HG03097 (cell line): Measurements from ENCODE around the gene SLC30A9.

Experiments used
- ATAC-seq: cut with Tn5 transposase; IDR thresholded peaks from one replicate; pipeline ENCODE4 v1.9.1; 2021; ENCODE audit not compliant: unreplicated experiment, low FRiP score

SLC30A9 gene

DNA sequence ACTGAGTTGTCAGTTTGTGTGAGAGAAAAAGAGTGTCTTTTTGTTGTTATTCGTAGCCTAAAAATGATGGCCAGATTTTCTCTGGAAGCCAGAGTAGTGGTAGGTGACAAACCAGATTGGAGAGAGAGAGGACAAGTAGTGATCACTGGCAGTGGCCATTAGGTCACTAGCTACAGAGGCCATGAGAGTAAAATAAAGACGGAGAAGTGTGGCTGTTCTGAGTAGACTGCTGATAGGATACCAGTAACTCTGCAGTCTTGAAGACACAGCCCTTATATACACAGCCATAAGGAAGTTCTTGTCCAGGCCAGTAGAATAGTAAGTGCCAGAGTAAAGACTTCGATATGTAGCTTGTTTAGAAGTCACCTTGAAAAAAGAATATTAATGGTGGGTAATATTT is 7.7 kb downstream of the SLC30A9 start:
- no peak for ATAC-seq

- no peak for ATAC-seq
Measured at GRCh38 chr4:41999321-41999720, 9.0 kb downstream of the SLC30A9 start.

GRCh38 chr4:42008011-42008786 is 17.9 kb downstream of the SLC30A9 start:
- ATAC-seq, result no peak

- ATAC-seq, result no peak
Measured at GRCh38 chr4:42015438-42015837, 25.1 kb downstream of the SLC30A9 start.

DNA sequence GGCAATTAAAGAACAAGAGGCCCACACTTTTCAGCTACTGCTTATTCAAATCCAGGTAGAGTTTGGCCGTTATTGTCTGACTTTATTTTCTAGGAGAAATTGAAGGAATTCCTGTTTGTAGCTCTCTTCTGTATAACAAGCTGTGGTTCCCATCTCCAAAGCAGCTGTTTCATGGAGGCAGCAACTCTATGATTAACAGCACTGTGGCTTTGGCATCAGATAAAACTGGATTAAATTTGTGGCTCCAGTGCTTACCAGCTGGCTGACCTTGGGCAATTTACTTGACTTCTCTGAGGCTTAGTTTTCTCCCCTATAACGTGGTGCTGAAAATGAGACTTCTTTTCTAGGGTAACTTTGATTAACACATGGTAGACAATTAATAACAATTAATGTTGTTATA is 28.1 kb downstream of the SLC30A9 start:
- ATAC-seq, result no peak

GRCh38 chr4:42048394-42048793 is 58.1 kb downstream of the SLC30A9 start:
- no peak for ATAC-seq

- no peak for ATAC-seq
Measured at GRCh38 chr4:42050516-42051249, 60.4 kb downstream of the SLC30A9 start.

DNA sequence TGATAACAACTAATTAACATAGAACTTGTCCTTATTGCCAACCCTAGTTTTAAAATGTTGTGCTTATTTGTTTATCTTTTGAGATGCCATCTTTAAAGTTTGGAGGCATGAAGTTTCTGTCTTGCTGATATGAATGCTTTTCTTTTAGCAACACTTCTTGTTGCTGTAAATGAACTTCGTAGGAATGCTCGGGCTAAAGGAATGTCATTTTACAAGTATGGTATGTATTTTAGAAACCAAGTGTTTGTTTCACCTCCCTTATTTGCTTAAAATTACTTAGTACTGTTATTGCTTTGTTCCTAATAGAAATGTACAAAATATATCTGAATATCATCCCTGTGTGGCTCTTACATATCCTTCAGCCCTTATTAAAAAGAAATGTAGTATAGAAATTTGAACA is 76.1 kb downstream of the SLC30A9 start:
- no peak for ATAC-seq

DNA sequence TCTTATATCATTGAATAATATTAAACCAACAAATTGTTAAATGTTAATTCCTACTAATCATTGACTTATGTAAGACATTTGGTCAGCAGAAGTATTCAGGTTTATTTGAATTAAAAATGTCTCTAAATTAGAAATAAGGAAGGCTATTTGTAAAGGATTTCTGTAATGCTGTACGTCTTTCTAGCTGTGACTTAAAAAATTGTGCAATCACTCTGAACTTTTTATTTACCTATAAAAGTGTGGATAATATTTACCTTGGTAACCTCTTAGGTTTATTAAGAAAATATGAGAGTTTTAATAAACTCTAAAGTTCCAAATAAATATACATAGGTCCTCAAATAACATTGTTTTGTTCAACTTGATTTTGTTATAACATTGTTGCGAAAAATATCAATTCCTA is 76.9 kb downstream of the SLC30A9 start:
- no peak for ATAC-seq

GRCh38 chr4:42070463-42070862 is 80.1 kb downstream of the SLC30A9 start:
- no peak for ATAC-seq

DNA sequence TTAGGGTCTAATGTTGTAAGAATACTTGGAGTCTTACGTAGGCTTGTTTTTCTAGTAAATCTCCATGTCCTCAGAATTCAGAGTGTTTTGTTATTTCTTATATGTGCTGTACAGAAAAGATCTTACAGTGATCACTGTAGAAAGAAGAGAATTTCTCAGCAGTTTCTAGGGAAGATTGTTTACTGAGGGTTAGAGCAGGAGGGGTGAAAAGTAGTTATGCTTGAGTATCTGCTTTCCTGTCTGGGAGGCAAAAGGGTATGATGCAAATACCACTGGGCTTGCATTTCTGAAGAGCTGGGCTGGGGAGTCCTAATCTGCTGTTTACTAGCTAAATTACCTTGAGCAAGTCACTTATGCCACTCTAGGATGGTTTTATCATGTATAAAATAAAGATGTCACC is 84.0 kb downstream of the SLC30A9 start:
- no peak for ATAC-seq

DNA sequence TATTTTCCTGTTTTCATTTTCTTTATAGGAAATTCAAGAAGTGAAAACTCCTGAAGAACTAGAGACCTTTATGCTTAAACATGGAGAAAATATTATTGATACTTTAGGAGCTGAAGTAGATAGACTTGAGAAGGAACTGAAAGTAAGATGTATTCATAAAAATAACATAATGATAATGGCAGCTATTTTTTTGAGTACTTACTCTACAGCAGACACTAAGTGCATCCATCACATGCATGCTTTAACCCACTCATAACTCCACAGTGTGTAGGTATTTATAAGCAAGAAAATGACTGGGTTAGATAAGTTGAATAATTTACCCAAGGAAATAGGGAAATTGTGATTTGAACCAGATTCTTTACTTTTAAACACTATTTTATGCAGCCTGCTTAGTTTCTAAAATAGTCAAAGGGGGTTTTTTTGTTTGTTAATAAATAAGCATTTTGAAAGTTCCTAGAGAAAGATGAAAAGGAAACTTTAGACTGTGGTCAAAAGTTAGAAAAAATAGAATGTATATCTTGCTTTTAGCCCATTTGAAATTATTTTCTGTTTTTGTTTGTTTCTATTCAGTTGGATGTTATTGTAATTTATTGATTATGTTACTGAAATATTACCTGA is 88.0 kb downstream of the SLC30A9 start:
- ATAC-seq, result peak; percentile 91

DNA sequence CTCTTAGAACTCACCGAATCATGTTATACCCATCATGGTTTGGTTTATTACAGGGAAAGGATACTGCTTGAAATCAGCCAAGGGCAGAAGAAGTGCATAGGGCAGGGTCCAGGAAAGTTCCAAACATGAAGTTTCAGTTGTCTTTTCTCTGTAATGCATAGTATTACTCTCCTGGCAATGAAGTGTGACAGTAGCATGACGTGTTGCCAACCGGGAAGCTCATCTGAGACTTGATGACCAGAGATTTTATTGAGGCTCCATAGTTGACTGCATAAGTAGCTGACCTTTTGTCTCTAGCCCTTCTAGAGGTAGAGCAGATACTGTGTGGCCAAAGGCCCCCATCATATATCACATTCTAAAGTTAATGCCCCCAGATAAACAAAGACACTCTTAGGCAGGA is 90.0 kb downstream of the SLC30A9 start:
- peak; percentile 44 for ATAC-seq

DNA sequence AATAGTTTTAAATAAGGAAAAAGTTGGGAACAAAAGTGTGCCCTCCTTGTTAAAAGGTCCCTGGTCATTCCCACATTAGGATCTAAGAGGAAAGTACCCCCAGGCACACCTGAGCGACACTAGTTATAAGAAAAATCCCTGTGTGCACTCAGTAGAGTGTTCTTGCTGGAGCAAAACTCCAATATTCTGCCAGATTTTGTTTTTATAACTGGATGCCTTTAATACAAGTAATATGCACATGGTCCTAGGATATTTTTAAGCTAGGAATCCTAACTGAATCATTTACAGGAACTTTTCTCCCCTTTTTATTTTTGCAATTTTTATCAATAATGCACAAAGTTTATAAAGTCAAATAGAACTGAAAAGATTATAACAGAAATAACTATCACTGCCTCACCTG is 93.5 kb downstream of the SLC30A9 start:
- ATAC-seq, result no peak

DNA sequence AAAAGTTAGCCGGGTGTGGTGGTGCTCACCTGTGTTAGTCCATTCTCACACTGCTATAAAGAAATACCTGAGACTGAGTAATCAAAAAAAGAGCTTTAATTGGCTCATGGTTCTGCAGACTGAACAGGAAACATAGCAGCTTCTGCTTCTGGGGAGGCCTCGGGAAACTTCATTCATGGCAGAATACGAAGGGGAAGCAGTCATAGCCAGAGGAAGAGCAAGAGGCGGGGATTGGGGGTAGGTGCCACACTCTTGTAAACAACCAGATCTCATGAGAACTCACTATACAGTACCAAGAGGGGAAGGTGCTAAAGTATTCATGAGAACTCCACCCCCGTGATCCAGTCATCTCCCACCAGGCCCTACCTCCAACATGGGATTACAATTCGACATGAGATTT is 98.1 kb downstream of the SLC30A9 start:
- ATAC-seq, result no peak

- no peak for ATAC-seq
Measured at GRCh38 chr4:42101446-42101975, 111.2 kb downstream of the SLC30A9 start.

- ATAC-seq, result no peak
Measured at GRCh38 chr4:42104521-42104920, 114.2 kb downstream of the SLC30A9 start.

- ATAC-seq, result no peak
Measured at GRCh38 chr4:42112846-42113245, 122.5 kb downstream of the SLC30A9 start.

DNA sequence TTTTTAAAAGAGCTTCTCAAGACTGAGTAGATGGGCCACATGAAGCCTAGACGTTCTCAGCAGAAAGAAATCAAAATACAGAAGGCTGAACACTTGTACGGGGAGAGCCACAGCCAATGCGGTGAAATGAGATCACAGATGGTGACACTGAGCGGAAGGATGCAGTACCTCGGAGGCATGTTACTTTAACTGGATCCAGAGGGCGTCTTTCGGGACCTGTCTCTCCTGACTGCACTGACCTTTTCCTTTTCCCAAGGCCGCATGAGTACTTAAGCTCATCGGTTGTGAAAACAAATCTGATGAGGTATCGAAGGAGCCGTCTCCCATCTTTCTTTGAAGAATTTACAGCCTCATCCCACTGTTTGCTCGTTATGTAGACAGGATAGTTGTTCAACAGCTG is 129.6 kb downstream of the SLC30A9 start:
- no peak for ATAC-seq

- ATAC-seq, result no peak
Measured at GRCh38 chr4:42122237-42122636, 131.9 kb downstream of the SLC30A9 start.

- ATAC-seq, result no peak
Measured at GRCh38 chr4:42123071-42123644, 132.8 kb downstream of the SLC30A9 start.
